PC-3 (cell line): ENCODE data around the gene PIK3R3. TPM values are rescaled to one million over a fixed set of nuclear protein-coding genes. Genes with fewer than 3 reads are reported as not detected.

Experiments
- ATAC-seq: fragments of 200-7000 bp; cut with Tn5 transposase; 2 replicates; pipeline ENCODE4 v1.9.1; 2020; ENCODE audit warnings: mild to moderate bottlenecking, moderate library complexity
- BruUV-seq: library from RNA; stranded (reverse); fragments of 400-500 nt; replicated peaks from 2 replicates; lab custom pipeline; 2021; lab: Mats Ljungman, UMichigan
- CTCF ChIA-PET: fragments of 300-600 bp; sonication (Branson Sonifier 250); formaldehyde crosslinking; loops from one replicate; lab custom pipeline; 2022; ENCODE audit warnings: antibody characterized with exemption; lab: Charles Lee
- POLR2A ChIA-PET: fragments of 300-600 bp; sonication (Branson Sonifier 250); formaldehyde crosslinking; loops from one replicate; lab custom pipeline; 2022; ENCODE audit warnings: antibody characterized with exemption; ENCODE audit not compliant: unreplicated experiment; lab: Charles Lee
- DNase-seq: peaks from one replicate; pipeline ENCODE4 v3.0.0-alpha.2; 2015
- H2AFZ ChIP-seq: fragments of 300-600 bp; sonication (generic); 2 replicates; pipeline ENCODE4 v1.6.0; 2016; ENCODE audit warnings: antibody characterized with exemption, low read length
- H3F3A ChIP-seq: fragments of 300-600 bp; sonication (generic); one replicate; pipeline ENCODE4 v1.6.0; 2017; ENCODE audit warnings: antibody characterized with exemption, low read length, control low read depth, mild to moderate bottlenecking; ENCODE audit not compliant: unreplicated experiment
- H3K27ac ChIP-seq: fragments of 300-600 bp; sonication (generic); 2 replicates; pipeline ENCODE4 v1.5.1; 2016; ENCODE audit warnings: mild to moderate bottlenecking, low read length
- H3K27me3 ChIP-seq: fragments of 300-600 bp; sonication (generic); 2 replicates; pipeline ENCODE4 v1.6.1; 2016; ENCODE audit warnings: low read length, mixed read lengths
- H3K36me3 ChIP-seq: fragments of 300-600 bp; sonication (generic); 2 replicates; pipeline ENCODE4 v1.6.1; 2016; ENCODE audit warnings: low read depth, mixed run types, low read length, mixed read lengths
- H3K4me1 ChIP-seq: fragments of 300-600 bp; sonication (generic); 2 replicates; pipeline ENCODE4 v1.5.1; 2016; ENCODE audit warnings: low read length; ENCODE audit not compliant: insufficient read depth
- H3K4me2 ChIP-seq: fragments of 300-600 bp; sonication (generic); 2 replicates; pipeline ENCODE4 v1.6.0; 2016; ENCODE audit warnings: low read length
- H3K4me3 ChIP-seq: fragments of 300-600 bp; sonication (generic); 2 replicates; pipeline ENCODE4 v1.5.1; 2016; ENCODE audit warnings: mild to moderate bottlenecking, low read length, mixed read lengths
- H3K79me2 ChIP-seq: fragments of 300-600 bp; sonication (generic); 2 replicates; pipeline ENCODE4 v1.6.1; 2017; ENCODE audit warnings: low read length, mixed read lengths
- H3K9ac ChIP-seq: fragments of 300-600 bp; sonication (generic); 2 replicates; pipeline ENCODE4 v1.6.0; 2016; ENCODE audit warnings: mild to moderate bottlenecking, low read length
- H3K9me2 ChIP-seq: fragments of 300-600 bp; sonication (generic); replicated peaks from 2 replicates; pipeline ENCODE4 v1.6.1; 2016; ENCODE audit warnings: mixed run types, low read length, mixed read lengths
- H3K9me3 ChIP-seq: fragments of 300-600 bp; sonication (generic); 2 replicates; pipeline ENCODE4 v1.6.1; 2016; ENCODE audit warnings: low read length, mixed read lengths
- H4K20me1 ChIP-seq: fragments of 300-600 bp; sonication (generic); 2 replicates; pipeline ENCODE4 v1.6.1; 2016; ENCODE audit warnings: low read length, mixed read lengths
- EZH2 ChIP-seq: fragments of 300-600 bp; sonication (generic); IDR thresholded peaks from one replicate; pipeline ENCODE4 v1.6.1; 2017; ENCODE audit warnings: antibody characterized with exemption, mild to moderate bottlenecking, low read length; ENCODE audit not compliant: unreplicated experiment
- EZH2phosphoT487 ChIP-seq: fragments of 300-600 bp; sonication (generic); IDR thresholded peaks from 2 replicates; pipeline ENCODE4 v1.6.1; 2018; ENCODE audit warnings: mild to moderate bottlenecking, antibody characterized with exemption, low read length, borderline replicate concordance
- intact Hi-C: fragments of 100-400 bp; cut with micrococcal nuclease; formaldehyde crosslinking; loops from 2 replicates; pipeline ENCODE4 v1.9.0; 2023
- total RNA-seq: library from RNA; depleted of rRNA; stranded (reverse); fragments of >200 nt; gene quantifications from 2 replicates; pipeline ENCODE4 v1.2.3, GENCODE V29; 2014
- TF ChIP-seq, protein P1 (sequence below): fragments of 300-600 bp; sonication (generic); conservative IDR thresholded peaks from 2 replicates; pipeline ENCODE4 v1.5.1; 2017; ENCODE audit warnings: antibody characterized with exemption, low read depth, mild to moderate bottlenecking, low read length

Gene PIK3R3
- total RNA-seq, 1 experiment from 2014 or later: 17.7 TPM

DNA sequence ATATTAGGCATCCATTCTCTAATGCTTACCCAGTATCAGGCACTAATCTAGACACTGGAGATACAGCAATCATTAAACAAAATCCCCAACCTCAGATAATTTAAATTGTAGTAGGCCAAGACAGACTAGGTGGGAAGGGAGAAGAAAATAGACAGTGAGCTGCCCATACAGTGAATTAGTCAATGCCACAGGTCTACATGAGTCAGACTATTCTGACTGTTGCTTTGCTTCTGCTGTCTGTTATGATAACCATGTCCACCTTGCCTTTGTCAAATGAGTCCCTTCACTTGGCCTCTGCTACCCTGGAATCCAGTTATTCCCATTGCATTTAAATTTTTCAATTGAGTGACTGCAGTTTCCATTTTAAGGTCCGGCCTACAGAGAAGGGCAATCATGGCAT, 59.5 kb downstream of the PIK3R3 start:
- Histone ChIP-seq H3K4me1 (no peaks in the 10 kb centered on the region), H2AFZ (no peak overlapping the region), H3K79me2 (no peaks in the 10 kb centered on the region), H3K4me3 (no peak overlapping the region), H3K9me2 (no peaks in the 10 kb centered on the region), H4K20me1 (no peaks in the 10 kb centered on the region), H3K36me3 (peaks cover 4% of the 10 kb centered on the region; the same call in 1 of the 2 replicates), H3K9ac (no peak overlapping the region), H3K4me2 (no peak overlapping the region), H3K27me3 (no peaks in the 10 kb centered on the region), H3K9me3 (no peaks in the 10 kb centered on the region), H3K27ac (no peak overlapping the region), H3F3A (no peaks in the 10 kb centered on the region)
- ChIA-PET POLR2A (no interaction called here), CTCF (no interaction called here)
- BruUV-seq: no TSS peak
- intact Hi-C loops: no loop called here
- DNase-seq (peak; percentile 20), ATAC-seq (peak; percentile 49)
- TF ChIP-seq EZH2phosphoT487 (no peak), EZH2 (no peak)
- TF ChIP-seq, protein P1, sequence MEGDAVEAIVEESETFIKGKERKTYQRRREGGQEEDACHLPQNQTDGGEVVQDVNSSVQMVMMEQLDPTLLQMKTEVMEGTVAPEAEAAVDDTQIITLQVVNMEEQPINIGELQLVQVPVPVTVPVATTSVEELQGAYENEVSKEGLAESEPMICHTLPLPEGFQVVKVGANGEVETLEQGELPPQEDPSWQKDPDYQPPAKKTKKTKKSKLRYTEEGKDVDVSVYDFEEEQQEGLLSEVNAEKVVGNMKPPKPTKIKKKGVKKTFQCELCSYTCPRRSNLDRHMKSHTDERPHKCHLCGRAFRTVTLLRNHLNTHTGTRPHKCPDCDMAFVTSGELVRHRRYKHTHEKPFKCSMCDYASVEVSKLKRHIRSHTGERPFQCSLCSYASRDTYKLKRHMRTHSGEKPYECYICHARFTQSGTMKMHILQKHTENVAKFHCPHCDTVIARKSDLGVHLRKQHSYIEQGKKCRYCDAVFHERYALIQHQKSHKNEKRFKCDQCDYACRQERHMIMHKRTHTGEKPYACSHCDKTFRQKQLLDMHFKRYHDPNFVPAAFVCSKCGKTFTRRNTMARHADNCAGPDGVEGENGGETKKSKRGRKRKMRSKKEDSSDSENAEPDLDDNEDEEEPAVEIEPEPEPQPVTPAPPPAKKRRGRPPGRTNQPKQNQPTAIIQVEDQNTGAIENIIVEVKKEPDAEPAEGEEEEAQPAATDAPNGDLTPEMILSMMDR: no peak

DNA sequence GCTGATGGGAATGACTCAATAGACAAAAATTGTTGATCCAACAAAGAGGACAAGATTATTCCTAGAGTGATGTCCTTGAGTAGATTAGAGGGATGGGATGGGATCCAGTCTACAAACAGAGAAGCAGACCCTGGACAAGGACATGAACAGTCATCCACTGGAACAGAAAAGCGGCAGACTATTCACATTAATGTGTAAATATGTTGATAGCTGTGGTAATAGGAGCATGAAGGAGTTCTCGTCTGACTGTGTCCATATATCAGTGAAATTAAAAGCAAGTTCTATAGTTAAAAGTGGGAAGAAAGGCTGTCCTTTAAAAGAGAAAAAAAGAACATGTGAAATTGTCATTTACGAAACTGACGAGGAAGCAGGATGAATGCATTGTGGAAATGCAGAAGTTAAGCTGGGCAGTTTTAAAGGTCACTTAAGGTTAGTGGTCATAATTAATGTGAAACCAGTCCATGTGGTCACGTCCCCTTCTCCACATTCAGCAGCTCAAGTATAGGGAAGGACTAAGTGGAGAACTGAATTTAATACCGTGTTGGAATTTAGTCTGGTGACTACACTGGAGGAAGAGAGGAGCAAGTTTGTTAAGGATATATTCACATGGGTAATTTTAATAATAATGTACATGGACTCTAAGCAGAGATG, 62.1 kb downstream of the PIK3R3 start:
- no peak overlapping the region for H3K9ac ChIP-seq
- peaks cover 1% of the 10 kb centered on the region; the same call in 1 of the 2 replicates for H3K36me3 ChIP-seq
- H2AFZ ChIP-seq: no peak overlapping the region
- no peaks in the 10 kb centered on the region for H3K4me1 ChIP-seq
- TF ChIP-seq, protein P1: no peak
- no peak for TF ChIP-seq EZH2phosphoT487
- TF ChIP-seq EZH2: no peak
- no peaks in the 10 kb centered on the region for H3F3A ChIP-seq
- H3K4me2 ChIP-seq: no peak overlapping the region
- no peaks in the 10 kb centered on the region for H4K20me1 ChIP-seq
- no peaks in the 10 kb centered on the region for H3K9me2 ChIP-seq
- ChIA-PET POLR2A (no interaction called here), CTCF (no interaction called here)
- H3K27ac ChIP-seq: no peak overlapping the region
- ATAC-seq (no peak), DNase-seq (no peak)
- no peaks in the 10 kb centered on the region for H3K27me3 ChIP-seq
- no TSS peak for BruUV-seq
- H3K9me3 ChIP-seq: no peaks in the 10 kb centered on the region
- no peaks in the 10 kb centered on the region for H3K79me2 ChIP-seq
- intact Hi-C loops: no loop called here
- no peak overlapping the region for H3K4me3 ChIP-seq

DNA sequence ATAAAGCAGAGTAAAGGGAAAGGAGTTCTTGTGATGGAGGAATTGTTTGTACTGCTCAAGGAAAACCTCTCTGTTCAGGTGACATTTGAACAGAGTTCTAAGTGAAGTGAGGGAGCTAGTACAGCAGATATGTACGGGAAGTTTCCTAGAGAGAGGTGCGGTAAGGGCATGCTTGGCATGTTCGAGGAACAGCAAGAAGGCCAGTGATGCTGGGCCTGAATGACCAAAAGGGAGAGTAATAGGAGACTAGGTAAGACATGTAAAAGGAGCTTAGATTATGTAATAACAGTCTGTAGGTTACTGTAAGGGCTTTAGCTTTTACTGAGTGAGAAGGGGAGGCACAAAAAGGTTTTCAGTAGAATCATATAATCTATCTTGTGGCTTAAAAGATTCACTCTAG, 63.9 kb downstream of the PIK3R3 start:
- no peak overlapping the region for H3K4me2 ChIP-seq
- no peak overlapping the region for H3K27ac ChIP-seq
- H2AFZ ChIP-seq: no peak overlapping the region
- POLR2A ChIA-PET: interaction anchor here (0.5 kb wide), 1 partner anchor 16 kb away, joined by 4 read pairs; no protein-coding TSS in a partner anchor
- no peaks in the 10 kb centered on the region for H3K4me1 ChIP-seq
- CTCF ChIA-PET: no interaction called here
- no peaks in the 10 kb centered on the region for H3K9me2 ChIP-seq
- H3K9ac ChIP-seq: no peak overlapping the region
- intact Hi-C loops: no loop called here
- no peaks in the 10 kb centered on the region for H3F3A ChIP-seq
- no peaks in the 10 kb centered on the region for H3K27me3 ChIP-seq
- H3K36me3 ChIP-seq: peaks cover 3% of the 10 kb centered on the region; the same call in 1 of the 2 replicates
- no peak for ATAC-seq
- H4K20me1 ChIP-seq: no peaks in the 10 kb centered on the region
- H3K9me3 ChIP-seq: no peaks in the 10 kb centered on the region
- BruUV-seq: no TSS peak
- no peak for TF ChIP-seq EZH2
- no peak for TF ChIP-seq EZH2phosphoT487
- TF ChIP-seq, protein P1: no peak
- no peak overlapping the region for H3K4me3 ChIP-seq
- DNase-seq: no peak
- H3K79me2 ChIP-seq: no peaks in the 10 kb centered on the region
